GM10248 (cell line): ENCODE measurements around the gene MAPT.

ENCODE experiments used
- CTCF ChIA-PET: fragments of 300-600 bp; sonication (Branson Sonifier 250); formaldehyde crosslinking; extraction: SDS; loops from one replicate; lab custom pipeline; 2021; ENCODE audit warnings: antibody characterized with exemption; lab: Yijun Ruan, JAX
- POLR2A ChIA-PET: fragments of 350-650 bp; sonication (Branson Sonifier 250); formaldehyde crosslinking; extraction: SDS; loops from one replicate; lab custom pipeline; 2020; ENCODE audit warnings: antibody characterized with exemption; lab: Yijun Ruan, JAX
- DNase-seq: peaks from one replicate; pipeline ENCODE4 v3.0.0; 2012; ENCODE audit errors: extremely low spot score
- CTCF ChIP-seq: IDR thresholded peaks from 2 replicates; pipeline ENCODE4 v1.5.1; 2012; ENCODE audit warnings: mild to moderate bottlenecking, low read depth; ENCODE audit errors: extremely low read depth, missing control alignments, control extremely low read depth

Gene MAPT

GRCh38 chr17:46028374-46028773 is 134.0 kb downstream of the MAPT start:
- ChIA-PET POLR2A (no interaction called here), CTCF (interaction anchor here (1.3 to 1.7 kb wide), 3 partner anchors 12 to 25 kb away, joined by 3 read pairs; no protein-coding TSS in a partner anchor)
- DNase-seq, result no peak
- no peak for TF ChIP-seq CTCF

- CTCF ChIA-PET, result interaction anchor here (1.1 to 1.7 kb wide), 4 partner anchors 9 to 26 kb away, joined by 3 to 6 read pairs (median 4); no protein-coding TSS in a partner anchor
- POLR2A ChIA-PET, result interaction anchor here (0.7 kb wide), 1 partner anchor 31 kb away, joined by 4 read pairs; no protein-coding TSS in a partner anchor
- no peak for TF ChIP-seq CTCF
- no peak for DNase-seq
Observed at GRCh38 chr17:46028981-46029565, 134.7 kb downstream of the MAPT start.

- CTCF ChIA-PET, result interaction anchor here (1.1 to 1.7 kb wide), 3 partner anchors 9 to 15 kb away, joined by 3 to 6 read pairs (median 4); no protein-coding TSS in a partner anchor
- no peak for DNase-seq
- POLR2A ChIA-PET, result interaction anchor here (0.6 kb wide), 1 partner anchor 233 kb away, joined by 3 read pairs; no protein-coding TSS in a partner anchor
- TF ChIP-seq CTCF, result no peak
Observed at GRCh38 chr17:46029627-46030026, 135.3 kb downstream of the MAPT start.

- CTCF ChIA-PET, result interaction anchor here (0.8 to 2.7 kb wide), 2 partner anchors 8 to 14 kb away, joined by 3 to 13 read pairs; no protein-coding TSS in a partner anchor
- no peak for DNase-seq
- no peak for TF ChIP-seq CTCF
- POLR2A ChIA-PET, result no interaction called here
Observed at GRCh38 chr17:46030752-46031151, 136.4 kb downstream of the MAPT start.

GRCh38 chr17:46031440-46031839 is 137.1 kb downstream of the MAPT start:
- CTCF ChIA-PET, result interaction anchor here (1.1 to 2.7 kb wide), 3 partner anchors 14 to 30 kb away, joined by 3 to 13 read pairs (median 5); no protein-coding TSS in a partner anchor
- no peak for DNase-seq
- no peak for TF ChIP-seq CTCF
- POLR2A ChIA-PET, result no interaction called here

GRCh38 chr17:46031920-46032319 is 137.6 kb downstream of the MAPT start:
- CTCF ChIA-PET, result interaction anchor here (1.1 to 2.7 kb wide), 4 partner anchors 13 to 30 kb away, joined by 3 to 13 read pairs (median 6); no protein-coding TSS in a partner anchor
- POLR2A ChIA-PET, result no interaction called here
- no peak for TF ChIP-seq CTCF

More at GRCh38 chr17:46031920-46032319, 137.6 kb downstream of the MAPT start:
- DNase-seq, result no peak
